NCI-H2029 treated with DMSO at 0.1 percent for 48 hours (cell line): ENCODE results near the gene MNX1.

Source experiments
- DNase-seq: peaks from one replicate; lab custom pipeline; 2025; lab: John Stamatoyannopoulos, UW

MNX1 gene

DNA sequence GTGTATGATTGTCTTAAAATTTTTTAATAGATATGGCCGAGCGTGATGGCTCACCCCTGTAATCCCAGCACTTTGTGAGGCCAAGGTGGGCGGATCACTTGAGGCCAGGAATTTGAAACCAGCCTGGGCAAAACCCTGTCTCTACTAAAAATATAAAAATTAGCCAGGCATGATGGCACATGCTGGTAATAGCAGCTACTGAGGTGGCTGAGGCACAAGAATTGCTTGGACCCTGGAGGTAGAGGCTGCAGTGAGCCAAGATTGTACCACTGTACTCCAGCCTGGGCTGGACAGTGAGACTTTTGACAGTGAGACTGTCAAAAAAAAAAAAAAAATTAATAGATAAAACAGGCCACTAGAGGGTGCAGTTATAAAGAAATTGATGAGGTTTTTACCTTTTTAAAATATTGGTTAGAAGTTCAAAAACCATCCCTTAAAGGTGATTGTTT lies 40.5 kb downstream of the MNX1 start:
- no peak for DNase-seq

DNA sequence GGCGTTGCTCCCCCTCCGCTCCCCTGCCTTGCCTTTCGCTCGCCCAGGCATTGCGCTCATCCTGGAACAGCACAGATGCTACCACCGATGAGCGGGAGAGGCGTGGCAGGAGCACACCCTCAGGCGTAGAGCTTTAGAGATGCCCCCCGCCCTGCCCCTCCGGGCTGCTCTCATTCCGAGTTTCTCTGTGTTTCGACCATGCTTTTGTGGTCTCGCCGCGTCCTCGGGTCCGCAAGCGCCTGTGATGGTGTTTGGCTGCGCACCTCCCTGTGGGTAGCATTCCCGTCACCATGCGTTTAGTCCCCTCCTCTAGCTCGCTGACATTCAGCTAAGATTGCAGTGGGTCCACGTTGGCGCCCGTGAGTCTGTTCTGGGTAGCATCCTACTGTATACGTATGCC lies 42.3 kb downstream of the MNX1 start:
- DNase-seq, result no peak

DNA sequence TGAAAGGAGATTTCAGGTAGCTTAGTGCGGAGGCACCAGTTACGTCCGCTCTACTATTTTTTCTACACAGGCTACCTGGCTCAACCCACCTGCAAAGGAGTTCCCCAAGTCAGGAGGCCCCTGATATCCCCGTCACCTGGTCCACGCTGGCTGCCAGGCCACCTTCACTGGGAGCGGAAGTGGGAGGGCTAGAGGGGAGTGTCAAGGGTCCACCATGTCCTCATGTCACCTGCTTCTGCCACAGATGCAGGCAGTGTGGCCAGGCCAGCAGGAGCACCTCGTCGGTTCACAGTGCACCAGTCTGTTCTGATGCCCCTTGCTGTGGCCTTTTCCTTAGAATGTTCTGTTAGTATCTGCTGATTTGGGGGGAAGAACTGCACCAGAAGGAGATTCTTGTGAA lies 44.1 kb downstream of the MNX1 start:
- DNase-seq, result no peak

DNA sequence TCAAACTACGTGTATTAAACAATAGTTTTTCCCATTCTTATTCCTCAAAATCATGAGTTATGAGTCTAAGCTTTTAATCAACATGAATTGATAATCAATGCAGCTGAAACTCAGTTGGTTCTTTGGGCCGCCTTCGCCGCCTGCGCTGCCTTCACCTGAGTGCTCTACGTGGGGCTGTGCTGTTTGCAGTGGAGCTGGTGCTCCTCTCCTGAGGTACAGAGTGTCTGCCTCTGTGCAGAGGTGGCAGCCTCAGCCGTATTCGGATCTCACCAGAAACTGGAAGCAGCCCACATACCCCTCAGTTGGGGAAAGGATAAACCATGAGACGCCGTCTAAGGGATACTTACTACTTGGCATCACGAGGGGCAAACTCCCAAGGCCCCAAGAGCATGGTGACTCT lies 45.5 kb downstream of the MNX1 start:
- no peak for DNase-seq

DNA sequence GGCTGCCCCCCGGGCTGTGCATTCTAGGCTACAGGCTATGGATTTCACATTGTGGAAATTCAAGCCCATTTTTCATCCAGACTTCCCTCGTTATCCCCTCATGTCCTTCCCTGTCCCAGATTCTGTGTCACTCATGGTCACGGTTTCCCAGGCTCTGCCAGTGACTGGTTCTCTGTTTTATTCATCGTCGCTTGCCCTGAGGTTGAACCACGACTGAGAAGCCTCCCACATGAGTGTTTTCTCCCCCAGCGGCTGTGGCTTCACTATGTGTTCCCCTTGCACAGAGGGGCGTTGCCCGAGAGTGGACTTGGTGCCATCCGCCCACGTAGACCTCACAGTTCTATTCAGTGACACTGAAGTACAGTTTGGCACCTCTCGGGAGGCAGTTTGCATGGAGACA lies 47.0 kb downstream of the MNX1 start:
- DNase-seq, result no peak

DNA sequence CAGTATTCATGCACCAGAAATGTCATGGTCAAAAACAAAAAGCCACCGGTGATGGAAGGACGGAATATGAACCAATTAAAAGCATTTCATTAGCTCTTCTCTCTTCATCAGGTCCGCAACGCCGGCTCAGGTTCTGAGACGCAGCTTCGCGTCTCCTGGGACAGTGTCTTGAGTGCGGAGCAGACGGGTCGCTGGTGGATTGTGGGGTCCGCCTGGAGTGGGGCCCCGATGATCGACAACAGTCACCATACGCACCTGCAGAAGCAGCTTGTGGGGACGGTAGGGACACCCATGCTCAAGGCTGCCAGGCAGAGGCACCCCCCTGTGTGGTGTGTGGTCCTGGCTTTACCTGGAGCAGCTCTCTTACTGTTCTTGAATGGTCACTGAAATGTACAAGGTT lies 47.6 kb downstream of the MNX1 start:
- DNase-seq, result no peak

DNA sequence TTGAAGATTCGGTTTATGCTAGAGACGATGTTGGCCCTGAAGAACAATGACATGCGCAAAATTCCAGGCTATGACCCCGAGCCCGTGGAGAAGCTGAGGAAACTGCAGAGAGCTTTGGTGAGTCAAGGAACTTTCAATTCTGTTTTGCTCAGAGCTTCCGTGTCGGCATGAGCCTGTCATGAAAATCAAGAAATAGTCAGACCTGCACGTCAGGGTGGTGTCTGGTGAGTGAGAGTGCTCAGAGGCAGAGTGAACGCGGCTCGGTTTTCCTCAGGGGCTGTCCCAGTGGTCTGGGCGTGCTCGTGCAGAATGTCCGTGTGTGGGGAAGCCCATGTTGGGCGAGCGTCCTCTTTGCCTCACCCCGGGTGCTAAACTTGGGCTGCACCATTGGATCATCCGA lies 48.3 kb downstream of the MNX1 start:
- DNase-seq, result no peak

DNA sequence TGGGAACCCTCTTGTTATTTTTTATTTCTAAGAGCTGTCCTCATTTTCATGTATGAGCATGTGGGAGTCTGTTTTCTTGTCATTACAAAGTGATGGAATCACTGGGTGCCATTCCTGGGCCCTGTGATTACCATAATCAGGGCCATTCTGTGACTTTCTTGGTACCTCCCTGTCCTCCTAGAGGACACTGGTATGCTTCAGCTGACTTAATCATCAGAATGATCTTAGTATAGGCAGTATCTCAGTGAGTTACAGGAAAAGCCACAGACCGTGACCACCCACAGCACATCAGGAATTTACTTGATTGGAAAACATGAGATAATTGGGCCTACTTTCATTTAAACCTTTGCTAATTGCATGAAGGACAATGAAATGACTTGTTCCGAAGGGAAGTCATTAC lies 53.7 kb downstream of the MNX1 start:
- DNase-seq, result no peak

DNA sequence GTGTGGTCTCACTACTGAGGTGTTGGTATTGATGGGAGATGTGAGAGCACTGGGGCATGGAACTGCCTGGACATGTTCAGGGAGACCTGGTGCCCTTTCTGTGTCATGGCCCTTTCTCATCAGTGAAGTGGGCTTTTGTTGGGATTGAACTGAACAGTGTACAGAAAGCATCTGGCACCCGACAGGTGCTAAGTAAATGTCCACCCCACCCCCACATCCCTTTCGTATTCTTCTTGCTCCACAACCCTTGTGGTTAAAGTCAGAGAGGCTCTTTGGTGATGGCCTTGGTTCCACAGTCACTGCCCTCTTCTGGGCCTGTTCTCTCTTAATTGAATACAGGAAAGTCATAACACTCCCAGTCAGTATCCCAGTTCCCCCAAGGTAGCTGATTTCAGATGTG lies 55.5 kb downstream of the MNX1 start:
- DNase-seq, result no peak
